Measurements from ENCODE around the gene KIF16B.

- TF ChIP-seq CTCF (IDR thresholded peaks at IDR 0.05; ENCODE audit: poor library complexity) (no peak), EZH2 (IDR thresholded peaks at IDR 0.05; ENCODE audit: borderline replicate concordance) (no peak)
These were observed 271.3 kb downstream of the KIF16B start for GRCh38 chr20:16301986-16302385.

Data from hepatocyte (in vitro differentiated cells).